ENCODE data around the gene FASTK.

GRCh38 chr7:151109094-151110048 is 28.8 kb upstream of the FASTK start:
- TF ChIP-seq, protein P1, sequence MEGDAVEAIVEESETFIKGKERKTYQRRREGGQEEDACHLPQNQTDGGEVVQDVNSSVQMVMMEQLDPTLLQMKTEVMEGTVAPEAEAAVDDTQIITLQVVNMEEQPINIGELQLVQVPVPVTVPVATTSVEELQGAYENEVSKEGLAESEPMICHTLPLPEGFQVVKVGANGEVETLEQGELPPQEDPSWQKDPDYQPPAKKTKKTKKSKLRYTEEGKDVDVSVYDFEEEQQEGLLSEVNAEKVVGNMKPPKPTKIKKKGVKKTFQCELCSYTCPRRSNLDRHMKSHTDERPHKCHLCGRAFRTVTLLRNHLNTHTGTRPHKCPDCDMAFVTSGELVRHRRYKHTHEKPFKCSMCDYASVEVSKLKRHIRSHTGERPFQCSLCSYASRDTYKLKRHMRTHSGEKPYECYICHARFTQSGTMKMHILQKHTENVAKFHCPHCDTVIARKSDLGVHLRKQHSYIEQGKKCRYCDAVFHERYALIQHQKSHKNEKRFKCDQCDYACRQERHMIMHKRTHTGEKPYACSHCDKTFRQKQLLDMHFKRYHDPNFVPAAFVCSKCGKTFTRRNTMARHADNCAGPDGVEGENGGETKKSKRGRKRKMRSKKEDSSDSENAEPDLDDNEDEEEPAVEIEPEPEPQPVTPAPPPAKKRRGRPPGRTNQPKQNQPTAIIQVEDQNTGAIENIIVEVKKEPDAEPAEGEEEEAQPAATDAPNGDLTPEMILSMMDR (IDR thresholded peaks at IDR 0.05; ENCODE audit: insufficient read depth, low read length, poor library complexity, severe bottlenecking): no peak
- no peak for TF ChIP-seq EZH2phosphoT487 (conservative IDR thresholded peaks at IDR 0.05; ENCODE audit: low read length)

Data from SU-DHL-6 (cell line).